PC-3 (cell line): ENCODE data around the gene TNS3.

Experiments
- EZH2 ChIP-seq: fragments of 300-600 bp; sonication (generic); IDR thresholded peaks from one replicate; pipeline ENCODE4 v1.6.1; 2017; ENCODE audit warnings: antibody characterized with exemption, mild to moderate bottlenecking, low read length; ENCODE audit not compliant: unreplicated experiment
- EZH2phosphoT487 ChIP-seq: fragments of 300-600 bp; sonication (generic); IDR thresholded peaks from 2 replicates; pipeline ENCODE4 v1.6.1; 2018; ENCODE audit warnings: mild to moderate bottlenecking, antibody characterized with exemption, low read length, borderline replicate concordance
- TF ChIP-seq, protein P1 (sequence below): fragments of 300-600 bp; sonication (generic); conservative IDR thresholded peaks from 2 replicates; pipeline ENCODE4 v1.5.1; 2017; ENCODE audit warnings: antibody characterized with exemption, low read depth, mild to moderate bottlenecking, low read length

DNA sequence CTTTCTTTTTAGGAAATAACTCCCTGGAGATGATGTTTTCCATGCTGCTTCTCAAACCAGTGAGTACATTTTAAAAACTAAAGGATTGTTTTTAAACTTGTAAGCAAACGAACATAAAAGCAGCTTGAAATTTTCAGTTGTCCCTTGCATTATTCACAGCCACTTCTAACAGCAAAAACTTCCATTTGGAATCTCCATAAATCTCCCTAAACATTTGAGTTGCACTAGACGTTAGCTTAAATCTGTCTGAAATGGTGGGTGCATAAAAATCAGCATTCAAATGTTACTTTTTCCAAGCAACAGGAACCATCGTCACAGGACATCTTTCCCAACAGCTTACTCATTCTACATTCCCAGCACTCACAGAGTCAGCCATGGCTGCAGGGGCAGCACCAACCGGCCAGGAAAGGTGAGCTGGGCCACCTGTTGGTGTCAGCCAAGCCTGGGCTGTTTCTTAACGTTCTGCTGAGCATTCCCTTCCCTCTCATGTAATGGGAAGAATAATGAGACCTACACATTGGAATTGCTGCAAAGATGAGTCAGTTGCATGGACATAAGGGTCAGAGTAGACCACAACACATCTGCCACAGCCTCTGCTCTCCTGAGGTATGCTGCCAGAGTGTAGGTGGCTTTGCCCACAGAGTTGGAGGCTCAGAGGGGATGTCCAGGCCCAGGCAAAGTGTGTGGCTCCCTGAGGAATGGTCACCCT, 163.2 kb downstream of the TNS3 start:
- TF ChIP-seq, protein P1, sequence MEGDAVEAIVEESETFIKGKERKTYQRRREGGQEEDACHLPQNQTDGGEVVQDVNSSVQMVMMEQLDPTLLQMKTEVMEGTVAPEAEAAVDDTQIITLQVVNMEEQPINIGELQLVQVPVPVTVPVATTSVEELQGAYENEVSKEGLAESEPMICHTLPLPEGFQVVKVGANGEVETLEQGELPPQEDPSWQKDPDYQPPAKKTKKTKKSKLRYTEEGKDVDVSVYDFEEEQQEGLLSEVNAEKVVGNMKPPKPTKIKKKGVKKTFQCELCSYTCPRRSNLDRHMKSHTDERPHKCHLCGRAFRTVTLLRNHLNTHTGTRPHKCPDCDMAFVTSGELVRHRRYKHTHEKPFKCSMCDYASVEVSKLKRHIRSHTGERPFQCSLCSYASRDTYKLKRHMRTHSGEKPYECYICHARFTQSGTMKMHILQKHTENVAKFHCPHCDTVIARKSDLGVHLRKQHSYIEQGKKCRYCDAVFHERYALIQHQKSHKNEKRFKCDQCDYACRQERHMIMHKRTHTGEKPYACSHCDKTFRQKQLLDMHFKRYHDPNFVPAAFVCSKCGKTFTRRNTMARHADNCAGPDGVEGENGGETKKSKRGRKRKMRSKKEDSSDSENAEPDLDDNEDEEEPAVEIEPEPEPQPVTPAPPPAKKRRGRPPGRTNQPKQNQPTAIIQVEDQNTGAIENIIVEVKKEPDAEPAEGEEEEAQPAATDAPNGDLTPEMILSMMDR, result no peak
- TF ChIP-seq EZH2 (no peak), EZH2phosphoT487 (no peak)
